ENCODE measurements around the gene TMEM86A.

Gene TMEM86A

DNA sequence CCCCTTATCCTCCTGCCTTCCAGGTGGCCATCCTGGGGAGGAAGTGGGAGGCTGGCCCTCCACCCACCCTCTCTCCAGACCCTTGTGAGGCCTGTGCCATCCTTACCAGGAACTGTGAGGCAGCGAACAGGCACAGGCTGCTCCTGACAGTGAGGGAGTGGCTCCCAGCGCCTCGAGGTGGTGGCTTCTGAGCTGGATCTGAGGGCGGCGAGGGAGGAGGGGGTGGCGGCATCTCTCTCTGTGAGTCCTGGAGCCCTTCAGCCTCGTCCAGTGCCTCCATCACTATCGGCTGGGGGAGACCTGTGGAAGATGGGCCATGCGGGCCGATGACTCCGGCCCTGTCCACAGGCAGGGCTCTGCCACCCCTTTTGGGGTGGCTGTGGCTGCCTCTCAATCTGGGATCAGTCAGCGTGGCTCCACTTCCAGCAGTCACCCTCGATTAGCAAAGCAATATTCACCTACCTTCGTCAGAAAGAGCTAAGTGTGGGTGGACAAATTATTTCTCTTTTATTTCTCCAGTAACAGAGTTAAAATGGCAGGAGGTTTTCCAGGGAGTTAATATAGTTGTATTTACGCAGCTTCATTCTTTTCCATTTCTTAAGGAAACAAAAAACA lies 45.4 kb downstream of the TMEM86A start:
- no peaks in the 10 kb centered on the region for H3K27me3 ChIP-seq

DNA sequence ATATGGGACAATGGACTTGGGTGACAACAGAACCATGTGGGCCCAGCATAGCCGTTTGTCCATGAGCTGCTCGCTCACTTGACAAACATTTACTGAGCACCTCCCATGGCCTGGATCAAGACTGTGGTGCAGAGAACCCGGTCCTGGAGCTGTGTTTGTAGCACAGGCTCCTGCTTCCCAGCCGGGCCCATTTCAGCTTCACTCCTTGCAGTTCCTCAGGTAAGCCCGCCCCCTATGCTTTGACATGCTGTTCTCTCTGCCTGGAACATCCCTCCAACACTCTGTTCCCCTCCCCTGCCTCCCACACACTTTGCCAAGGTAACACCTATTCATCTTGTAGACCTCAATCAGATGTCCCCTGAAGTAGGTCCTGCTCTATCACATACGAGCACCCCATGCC lies 46.7 kb downstream of the TMEM86A start:
- Histone ChIP-seq H3K4me3 (ENCODE audit: low read depth in 1 of 2, low read length in 1 of 2) (no peak overlapping the region), H3K4me1 (ENCODE audit: control insufficient read depth in 1 of 2, insufficient read depth in 1 of 2, low read depth in 1 of 2, low read length in 1 of 2) (no peaks in the 10 kb centered on the region), H3K27ac (no peak overlapping the region), H3K36me3 (no peaks in the 10 kb centered on the region), H3K27me3 (no peaks in the 10 kb centered on the region), H3K9me3 (no peaks in the 10 kb centered on the region)
- TF ChIP-seq, protein P1, sequence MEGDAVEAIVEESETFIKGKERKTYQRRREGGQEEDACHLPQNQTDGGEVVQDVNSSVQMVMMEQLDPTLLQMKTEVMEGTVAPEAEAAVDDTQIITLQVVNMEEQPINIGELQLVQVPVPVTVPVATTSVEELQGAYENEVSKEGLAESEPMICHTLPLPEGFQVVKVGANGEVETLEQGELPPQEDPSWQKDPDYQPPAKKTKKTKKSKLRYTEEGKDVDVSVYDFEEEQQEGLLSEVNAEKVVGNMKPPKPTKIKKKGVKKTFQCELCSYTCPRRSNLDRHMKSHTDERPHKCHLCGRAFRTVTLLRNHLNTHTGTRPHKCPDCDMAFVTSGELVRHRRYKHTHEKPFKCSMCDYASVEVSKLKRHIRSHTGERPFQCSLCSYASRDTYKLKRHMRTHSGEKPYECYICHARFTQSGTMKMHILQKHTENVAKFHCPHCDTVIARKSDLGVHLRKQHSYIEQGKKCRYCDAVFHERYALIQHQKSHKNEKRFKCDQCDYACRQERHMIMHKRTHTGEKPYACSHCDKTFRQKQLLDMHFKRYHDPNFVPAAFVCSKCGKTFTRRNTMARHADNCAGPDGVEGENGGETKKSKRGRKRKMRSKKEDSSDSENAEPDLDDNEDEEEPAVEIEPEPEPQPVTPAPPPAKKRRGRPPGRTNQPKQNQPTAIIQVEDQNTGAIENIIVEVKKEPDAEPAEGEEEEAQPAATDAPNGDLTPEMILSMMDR (IDR thresholded peaks at IDR 0.05): no peak

More for the DNA sequence above, 45.4 kb downstream of the TMEM86A start:
- no peaks in the 10 kb centered on the region for H3K4me1 ChIP-seq (ENCODE audit: control insufficient read depth in 1 of 2, insufficient read depth in 1 of 2, low read depth in 1 of 2, low read length in 1 of 2)
- no peaks in the 10 kb centered on the region for H3K36me3 ChIP-seq
- TF ChIP-seq, protein P1 (IDR thresholded peaks at IDR 0.05): no peak
- H3K4me3 ChIP-seq (ENCODE audit: low read depth in 1 of 2, low read length in 1 of 2): no peak overlapping the region
- H3K9me3 ChIP-seq: no peaks in the 10 kb centered on the region
- no peak overlapping the region for H3K27ac ChIP-seq

DNA sequence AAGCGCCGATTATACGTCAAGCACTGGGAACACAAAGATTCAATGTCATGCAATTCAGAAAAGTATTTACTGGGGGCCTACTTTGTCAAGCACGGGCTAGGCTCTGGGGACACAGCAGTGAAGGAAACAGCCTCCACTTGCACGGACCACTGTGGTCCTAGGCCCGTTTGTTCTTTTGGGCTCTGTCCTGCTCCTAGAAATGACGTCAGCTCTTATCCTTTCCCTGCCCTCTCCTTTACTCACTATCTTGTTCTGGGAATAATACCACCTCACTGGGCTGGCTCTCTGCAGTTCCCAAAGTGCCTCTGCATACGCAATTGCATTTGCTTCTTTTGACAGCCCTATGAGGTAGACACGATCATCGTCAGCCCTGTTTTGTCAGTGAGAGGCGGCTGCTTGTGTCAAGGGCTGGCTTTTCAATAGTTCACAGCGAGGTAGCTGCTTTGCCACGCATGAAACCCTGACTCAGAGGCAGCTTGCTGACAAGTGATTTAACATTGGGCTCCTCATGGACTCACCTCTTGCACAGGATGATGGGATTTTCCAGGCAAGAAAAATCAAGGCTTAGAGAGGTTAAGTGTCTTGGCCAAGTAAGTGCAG lies 50.3 kb downstream of the TMEM86A start:
- Histone ChIP-seq H3K4me3 (ENCODE audit: low read depth in 1 of 2, low read length in 1 of 2) (no peak overlapping the region), H3K4me1 (ENCODE audit: control insufficient read depth in 1 of 2, insufficient read depth in 1 of 2, low read depth in 1 of 2, low read length in 1 of 2) (no peaks in the 10 kb centered on the region), H3K36me3 (no peaks in the 10 kb centered on the region), H3K27ac (no peak overlapping the region), H3K27me3 (no peaks in the 10 kb centered on the region), H3K9me3 (no peaks in the 10 kb centered on the region)
- TF ChIP-seq, protein P1 (IDR thresholded peaks at IDR 0.05): no peak

DNA sequence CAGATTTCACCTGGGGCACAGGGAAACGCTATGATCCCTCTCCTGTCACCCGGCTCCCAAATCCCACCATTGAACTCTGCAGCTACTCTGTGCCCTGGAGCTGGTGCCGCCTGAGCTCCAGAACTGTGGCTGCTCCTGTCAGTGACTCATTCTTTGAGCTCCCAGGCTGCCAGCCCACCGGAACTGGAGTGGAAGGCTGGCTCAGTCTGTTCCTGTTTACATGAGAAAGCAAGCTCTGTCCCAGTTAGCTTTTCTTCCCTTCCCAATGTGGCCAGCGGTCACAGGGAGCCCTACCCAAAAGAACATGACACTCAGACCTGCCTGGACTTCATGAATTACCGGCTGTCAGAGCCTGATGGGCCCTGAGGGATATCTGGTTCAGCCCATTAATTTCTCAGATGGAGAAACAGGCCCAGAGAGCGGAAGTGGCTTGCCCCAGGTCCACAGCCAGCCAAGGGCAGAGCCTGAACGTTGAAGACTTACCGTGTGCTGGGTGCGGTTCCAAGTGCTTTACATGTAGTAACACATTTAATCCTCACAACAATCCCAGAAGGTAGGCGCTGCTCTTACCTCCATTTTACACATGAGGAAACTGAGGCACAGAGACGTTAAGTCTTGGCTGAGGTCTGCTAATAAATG lies 51.2 kb downstream of the TMEM86A start:
- TF ChIP-seq, protein P1 (IDR thresholded peaks at IDR 0.05): no peak
- H3K27ac ChIP-seq: no peak overlapping the region
- H3K36me3 ChIP-seq: no peaks in the 10 kb centered on the region
- H3K4me1 ChIP-seq (ENCODE audit: control insufficient read depth in 1 of 2, insufficient read depth in 1 of 2, low read depth in 1 of 2, low read length in 1 of 2): no peaks in the 10 kb centered on the region
- no peaks in the 10 kb centered on the region for H3K9me3 ChIP-seq
- H3K27me3 ChIP-seq: peaks cover 1% of the 10 kb centered on the region
- H3K4me3 ChIP-seq (ENCODE audit: low read depth in 1 of 2, low read length in 1 of 2): no peak overlapping the region

DNA sequence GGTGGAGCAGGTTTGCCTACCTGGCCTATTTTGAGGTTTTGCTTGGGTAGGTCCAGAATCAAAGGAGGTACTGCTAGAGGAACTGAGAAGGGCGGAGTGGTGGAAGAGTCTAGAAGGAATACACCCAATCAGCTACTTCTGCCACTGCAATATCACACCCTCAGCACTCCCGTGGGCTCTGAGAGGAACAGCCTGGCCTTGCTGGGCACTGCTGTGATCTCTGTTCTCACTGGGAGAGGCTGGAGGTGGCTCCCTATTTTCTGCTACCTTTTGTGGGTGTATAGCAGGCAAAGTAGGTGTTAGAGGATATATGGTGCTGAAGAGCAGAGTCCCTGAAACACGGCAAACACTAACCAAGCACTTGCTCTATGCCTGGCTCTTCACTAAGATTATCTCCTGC lies 52.4 kb downstream of the TMEM86A start:
- Histone ChIP-seq H3K4me3 (ENCODE audit: low read depth in 1 of 2, low read length in 1 of 2) (no peak overlapping the region), H3K27me3 (peaks cover 4% of the 10 kb centered on the region), H3K36me3 (no peaks in the 10 kb centered on the region), H3K4me1 (ENCODE audit: control insufficient read depth in 1 of 2, insufficient read depth in 1 of 2, low read depth in 1 of 2, low read length in 1 of 2) (no peaks in the 10 kb centered on the region), H3K9me3 (no peaks in the 10 kb centered on the region), H3K27ac (no peak overlapping the region)
- TF ChIP-seq, protein P1 (IDR thresholded peaks at IDR 0.05): no peak

All from neutrophil (primary cell).